ENCODE measurements around the gene PHF23.

Gene PHF23

DNA sequence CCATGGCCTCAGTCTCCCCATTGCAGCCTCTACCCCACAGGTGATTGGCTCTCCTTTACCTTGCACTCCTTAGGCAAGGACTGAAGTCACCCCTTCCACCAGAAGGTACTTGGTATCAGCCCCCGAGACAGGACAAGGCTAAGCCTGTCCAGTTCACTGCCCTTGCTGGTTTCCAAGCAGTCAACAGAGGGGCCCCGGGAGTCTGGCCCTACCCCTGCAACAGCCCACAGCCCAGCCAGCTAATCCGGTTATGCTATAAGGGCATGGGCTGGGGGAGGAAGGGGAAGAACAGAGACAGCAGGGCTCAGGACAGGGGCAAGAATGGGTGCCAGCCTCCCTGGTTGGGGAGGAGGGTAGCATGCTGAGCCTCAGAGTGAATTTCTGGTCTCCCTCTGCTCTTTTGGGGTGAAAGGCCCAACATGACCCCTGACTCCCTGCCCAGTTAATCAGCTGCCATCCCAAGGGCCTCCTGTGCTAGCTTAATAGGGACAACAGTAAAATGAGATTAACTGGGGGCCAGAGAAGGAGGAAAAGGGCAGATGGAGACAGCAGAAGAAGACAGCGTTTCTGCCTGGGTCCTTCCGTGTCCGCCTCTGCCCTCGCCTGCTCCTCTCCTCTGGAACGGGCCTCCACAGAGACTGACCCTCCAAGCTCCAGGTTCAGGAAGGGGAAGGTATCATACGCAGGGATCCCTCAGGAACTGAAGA is 30.4 kb downstream of the PHF23 start:
- no peak for TF ChIP-seq SIN3A (IDR thresholded peaks at IDR 0.05; ENCODE audit: borderline replicate concordance, insufficient read depth, low read length)
- no peak for TF ChIP-seq POLR2AphosphoS5 (IDR thresholded peaks at IDR 0.05; ENCODE audit: low read depth, low read length)
- TF ChIP-seq FOXP2 (optimal IDR thresholded peaks at IDR 0.05; ENCODE audit: borderline replicate concordance, extremely low read depth, extremely low read length, insufficient read depth) = no peak
- TF ChIP-seq, protein P1, sequence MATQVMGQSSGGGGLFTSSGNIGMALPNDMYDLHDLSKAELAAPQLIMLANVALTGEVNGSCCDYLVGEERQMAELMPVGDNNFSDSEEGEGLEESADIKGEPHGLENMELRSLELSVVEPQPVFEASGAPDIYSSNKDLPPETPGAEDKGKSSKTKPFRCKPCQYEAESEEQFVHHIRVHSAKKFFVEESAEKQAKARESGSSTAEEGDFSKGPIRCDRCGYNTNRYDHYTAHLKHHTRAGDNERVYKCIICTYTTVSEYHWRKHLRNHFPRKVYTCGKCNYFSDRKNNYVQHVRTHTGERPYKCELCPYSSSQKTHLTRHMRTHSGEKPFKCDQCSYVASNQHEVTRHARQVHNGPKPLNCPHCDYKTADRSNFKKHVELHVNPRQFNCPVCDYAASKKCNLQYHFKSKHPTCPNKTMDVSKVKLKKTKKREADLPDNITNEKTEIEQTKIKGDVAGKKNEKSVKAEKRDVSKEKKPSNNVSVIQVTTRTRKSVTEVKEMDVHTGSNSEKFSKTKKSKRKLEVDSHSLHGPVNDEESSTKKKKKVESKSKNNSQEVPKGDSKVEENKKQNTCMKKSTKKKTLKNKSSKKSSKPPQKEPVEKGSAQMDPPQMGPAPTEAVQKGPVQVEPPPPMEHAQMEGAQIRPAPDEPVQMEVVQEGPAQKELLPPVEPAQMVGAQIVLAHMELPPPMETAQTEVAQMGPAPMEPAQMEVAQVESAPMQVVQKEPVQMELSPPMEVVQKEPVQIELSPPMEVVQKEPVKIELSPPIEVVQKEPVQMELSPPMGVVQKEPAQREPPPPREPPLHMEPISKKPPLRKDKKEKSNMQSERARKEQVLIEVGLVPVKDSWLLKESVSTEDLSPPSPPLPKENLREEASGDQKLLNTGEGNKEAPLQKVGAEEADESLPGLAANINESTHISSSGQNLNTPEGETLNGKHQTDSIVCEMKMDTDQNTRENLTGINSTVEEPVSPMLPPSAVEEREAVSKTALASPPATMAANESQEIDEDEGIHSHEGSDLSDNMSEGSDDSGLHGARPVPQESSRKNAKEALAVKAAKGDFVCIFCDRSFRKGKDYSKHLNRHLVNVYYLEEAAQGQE (IDR thresholded peaks at IDR 0.05; ENCODE audit: insufficient read depth in 1 of 2, low read depth in 2 of 2, low read length in 2 of 2) = no peak
- TF ChIP-seq TAF1 (IDR thresholded peaks at IDR 0.05; ENCODE audit: borderline replicate concordance, insufficient read depth, low read length) = no peak

DNA sequence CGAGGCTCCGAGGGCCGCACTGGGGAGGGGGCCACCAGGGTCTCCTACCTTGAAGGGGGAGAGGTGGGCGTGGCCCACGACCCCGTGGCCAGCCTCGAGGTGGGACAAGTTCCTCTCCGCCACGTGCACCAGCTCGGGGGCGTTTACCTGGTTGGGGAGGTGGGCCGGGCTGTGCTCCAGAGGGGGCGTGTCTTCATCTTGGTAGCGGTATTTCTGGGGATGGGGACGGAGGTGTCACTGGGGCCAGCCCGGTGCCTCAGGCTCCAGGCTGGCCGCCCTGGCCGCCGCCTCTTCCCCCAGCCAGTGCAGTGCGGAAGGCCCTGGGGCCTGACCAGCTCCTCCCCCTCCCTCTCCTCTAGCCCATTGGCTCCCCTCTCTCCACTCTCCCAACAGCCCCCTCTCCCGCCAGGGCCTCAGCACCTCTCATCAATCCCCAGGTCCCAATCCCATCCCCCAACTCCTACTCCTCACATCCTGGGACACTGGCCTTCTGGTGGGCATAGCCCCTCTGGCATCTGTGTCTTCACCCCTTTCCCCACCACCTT is 31.2 kb downstream of the PHF23 start:
- TF ChIP-seq TAF1 (IDR thresholded peaks at IDR 0.05; ENCODE audit: borderline replicate concordance, insufficient read depth, low read length) (no peak), SIN3A (IDR thresholded peaks at IDR 0.05; ENCODE audit: borderline replicate concordance, insufficient read depth, low read length) (no peak), POLR2AphosphoS5 (IDR thresholded peaks at IDR 0.05; ENCODE audit: low read depth, low read length) (no peak), FOXP2 (optimal IDR thresholded peaks at IDR 0.05; ENCODE audit: borderline replicate concordance, extremely low read depth, extremely low read length, insufficient read depth) (no peak)
- TF ChIP-seq, protein P1 (IDR thresholded peaks at IDR 0.05; ENCODE audit: insufficient read depth in 1 of 2, low read depth in 2 of 2, low read length in 2 of 2) = no peak

DNA sequence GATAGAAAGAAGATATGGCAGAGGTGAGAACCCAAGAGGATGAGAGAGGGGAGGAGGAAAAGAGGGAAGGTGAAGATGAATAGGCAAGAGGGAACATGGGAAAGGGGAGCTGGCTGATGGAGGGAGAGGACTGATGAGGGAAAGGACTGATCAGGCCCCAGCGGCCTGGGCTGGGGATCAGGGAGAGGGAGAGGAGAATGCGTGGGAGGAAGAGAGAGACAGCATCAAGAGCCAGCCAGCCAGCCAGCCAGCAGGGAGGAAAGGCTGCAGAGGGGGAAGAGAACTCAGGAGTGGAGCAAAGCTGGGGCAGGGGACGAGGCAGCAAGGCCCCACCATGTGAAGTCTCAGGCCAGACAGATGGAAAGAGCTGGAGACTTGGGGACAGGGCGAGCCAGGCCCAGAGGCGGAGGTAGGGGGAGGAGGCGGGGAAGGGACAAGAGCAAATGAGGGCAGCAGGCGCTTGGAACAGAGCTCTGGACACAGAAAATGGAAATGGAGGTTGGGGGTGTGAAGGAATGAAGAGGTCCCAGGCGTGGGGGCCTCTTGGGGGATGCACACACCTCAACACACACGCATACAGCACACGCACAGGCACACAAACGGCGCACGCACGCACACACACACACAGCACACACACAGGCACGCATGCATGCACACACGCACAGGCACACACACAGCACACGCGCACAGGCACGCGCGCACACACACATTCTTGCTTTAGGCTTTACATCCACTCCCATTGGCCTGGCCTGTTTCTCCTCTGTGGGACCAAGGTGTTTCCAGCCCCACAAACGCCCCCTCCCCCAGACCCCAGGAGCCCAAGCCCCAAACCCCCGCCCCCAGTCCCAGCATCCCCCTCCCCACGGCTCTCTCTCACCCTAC is 31.9 kb downstream of the PHF23 start:
- no peak for TF ChIP-seq SIN3A (IDR thresholded peaks at IDR 0.05; ENCODE audit: borderline replicate concordance, insufficient read depth, low read length)
- no peak for TF ChIP-seq TAF1 (IDR thresholded peaks at IDR 0.05; ENCODE audit: borderline replicate concordance, insufficient read depth, low read length)
- TF ChIP-seq, protein P1 (IDR thresholded peaks at IDR 0.05; ENCODE audit: insufficient read depth in 1 of 2, low read depth in 2 of 2, low read length in 2 of 2) = no peak
- TF ChIP-seq FOXP2 (optimal IDR thresholded peaks at IDR 0.05; ENCODE audit: borderline replicate concordance, extremely low read depth, extremely low read length, insufficient read depth) = no peak
- TF ChIP-seq POLR2AphosphoS5 (IDR thresholded peaks at IDR 0.05; ENCODE audit: low read depth, low read length) = no peak

DNA sequence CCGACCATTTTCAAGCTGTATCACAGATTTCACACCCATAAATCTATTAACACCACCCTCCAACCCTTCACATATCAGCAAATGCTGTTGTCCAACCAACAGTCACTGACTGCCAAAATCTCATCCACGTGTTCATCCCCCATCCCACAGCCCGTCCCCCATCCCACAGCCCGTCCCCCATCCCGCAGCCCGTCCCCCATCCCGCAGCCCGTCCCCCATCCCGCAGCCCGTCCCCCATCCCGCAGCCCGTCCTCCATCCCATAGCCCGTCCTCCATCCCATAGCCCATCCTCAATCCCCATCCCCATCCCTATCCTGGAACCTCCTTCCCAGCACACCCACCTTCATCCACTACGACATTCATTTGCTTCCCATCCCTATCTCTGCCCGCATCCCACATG is 33.7 kb downstream of the PHF23 start:
- TF ChIP-seq, protein P1 (IDR thresholded peaks at IDR 0.05; ENCODE audit: insufficient read depth in 1 of 2, low read depth in 2 of 2, low read length in 2 of 2) = no peak
- TF ChIP-seq POLR2AphosphoS5 (IDR thresholded peaks at IDR 0.05; ENCODE audit: low read depth, low read length) (no peak), FOXP2 (optimal IDR thresholded peaks at IDR 0.05; ENCODE audit: borderline replicate concordance, extremely low read depth, extremely low read length, insufficient read depth) (no peak), SIN3A (IDR thresholded peaks at IDR 0.05; ENCODE audit: borderline replicate concordance, insufficient read depth, low read length) (no peak), TAF1 (IDR thresholded peaks at IDR 0.05; ENCODE audit: borderline replicate concordance, insufficient read depth, low read length) (no peak)

Measured in PFSK-1 (cell line).